ENCODE data around the gene TBKBP1.

TBKBP1 gene

GRCh38 chr17:47716375-47716774 is 22.4 kb downstream of the TBKBP1 start:
- DNase-seq = no peak

GRCh38 chr17:47717261-47717697 is 23.3 kb downstream of the TBKBP1 start:
- peak; percentile 47 for DNase-seq

GRCh38 chr17:47717979-47718621 is 24.1 kb downstream of the TBKBP1 start:
- DNase-seq = peak; percentile 44

- DNase-seq = no peak
These were observed 24.9 kb downstream of the TBKBP1 start for GRCh38 chr17:47718634-47719405.

- peak; percentile 82 for DNase-seq
These were observed 25.6 kb downstream of the TBKBP1 start for GRCh38 chr17:47719411-47720152.

GRCh38 chr17:47720196-47720595 is 26.2 kb downstream of the TBKBP1 start:
- DNase-seq = no peak

GRCh38 chr17:47720754-47721533 is 27.0 kb downstream of the TBKBP1 start:
- DNase-seq = peak; percentile 98

- no peak for DNase-seq
These were observed 27.8 kb downstream of the TBKBP1 start for GRCh38 chr17:47721725-47722124.

GRCh38 chr17:47724705-47725104 is 30.7 kb downstream of the TBKBP1 start:
- DNase-seq = no peak

- no peak for DNase-seq
These were observed 31.6 kb downstream of the TBKBP1 start for GRCh38 chr17:47725446-47726111.

GRCh38 chr17:47726796-47727703 is 33.1 kb downstream of the TBKBP1 start:
- no peak for DNase-seq

GRCh38 chr17:47727704-47728036 is 33.7 kb downstream of the TBKBP1 start:
- no peak for DNase-seq

GRCh38 chr17:47728214-47728877 is 34.4 kb downstream of the TBKBP1 start:
- no peak for DNase-seq

- DNase-seq = no peak
These were observed 35.5 kb downstream of the TBKBP1 start for GRCh38 chr17:47729476-47729875.

- no peak for DNase-seq
These were observed 36.7 kb downstream of the TBKBP1 start for GRCh38 chr17:47730681-47731080.

GRCh38 chr17:47731396-47731795 is 37.4 kb downstream of the TBKBP1 start:
- no peak for DNase-seq

- DNase-seq = no peak
These were observed 38.6 kb downstream of the TBKBP1 start for GRCh38 chr17:47732399-47733046.

GRCh38 chr17:47733047-47733673 is 39.2 kb downstream of the TBKBP1 start, which contains the start of gene TBX21:
TBX21 (plus strand) TSS chr17:47733236; CDS start chr17:47733455, 219 bp downstream.
- DNase-seq = peak; percentile 91

GRCh38 chr17:47733674-47734410 is 39.9 kb downstream of the TBKBP1 start:
- peak; percentile 7 for DNase-seq
